Kidney capillary endothelial cell (primary cell): ENCODE data around the gene TNNC1.
A peak's percentile ranks its signal among the peaks of the same experiment; 100 is the strongest.

Source experiments
- DNase-seq: peaks from one replicate; pipeline ENCODE4 v3.0.0-alpha.2; 2018; ENCODE audit warnings: low spot score

Gene TNNC1

GRCh38 chr3:52442409-52443267, 11.2 kb downstream of the TNNC1 start:
- DNase-seq: no peak

GRCh38 chr3:52441772-52442332, 12.0 kb downstream of the TNNC1 start:
- no peak for DNase-seq

- DNase-seq: no peak
Measured at GRCh38 chr3:52441091-52441771, 12.6 kb downstream of the TNNC1 start.

GRCh38 chr3:52440671-52441070, 13.2 kb downstream of the TNNC1 start:
- no peak for DNase-seq

GRCh38 chr3:52440249-52440551, 13.6 kb downstream of the TNNC1 start:
- DNase-seq: no peak

GRCh38 chr3:52439426-52440248, 14.2 kb downstream of the TNNC1 start:
- DNase-seq: no peak

GRCh38 chr3:52438579-52439425, 15.0 kb downstream of the TNNC1 start:
- DNase-seq: no peak

- no peak for DNase-seq
Measured at GRCh38 chr3:52438104-52438376, 15.8 kb downstream of the TNNC1 start.

- no peak for DNase-seq
Measured at GRCh38 chr3:52437326-52438103, 16.3 kb downstream of the TNNC1 start.

- DNase-seq: peak; percentile 34
Measured at GRCh38 chr3:52436500-52437149, 17.2 kb downstream of the TNNC1 start.

GRCh38 chr3:52435246-52436101, 18.4 kb downstream of the TNNC1 start:
- no peak for DNase-seq

GRCh38 chr3:52434491-52435115, 19.2 kb downstream of the TNNC1 start:
- DNase-seq: no peak

GRCh38 chr3:52433996-52434479, 19.8 kb downstream of the TNNC1 start:
- no peak for DNase-seq

- DNase-seq: no peak
Measured at GRCh38 chr3:52433328-52433995, 20.4 kb downstream of the TNNC1 start.

GRCh38 chr3:52432691-52433141, 21.1 kb downstream of the TNNC1 start:
- DNase-seq: no peak

GRCh38 chr3:52432225-52432624, 21.6 kb downstream of the TNNC1 start:
- no peak for DNase-seq

GRCh38 chr3:52431459-52432223, 22.2 kb downstream of the TNNC1 start:
- DNase-seq: no peak
